ENCODE data around the gene TCAIM. TPM values are rescaled to one million over a fixed set of nuclear protein-coding genes. Genes with fewer than 3 reads are reported as not detected.
A peak's percentile ranks its signal among the peaks of the same experiment; 100 is the strongest.

Gene TCAIM
- total and polyA plus RNA-seq, 9 of the 15 experiments (the other 6 are each of a cell fraction or from before 2014, with no cell fraction given): 19.7 to 53.3 (median 36.9) TPM

DNA sequence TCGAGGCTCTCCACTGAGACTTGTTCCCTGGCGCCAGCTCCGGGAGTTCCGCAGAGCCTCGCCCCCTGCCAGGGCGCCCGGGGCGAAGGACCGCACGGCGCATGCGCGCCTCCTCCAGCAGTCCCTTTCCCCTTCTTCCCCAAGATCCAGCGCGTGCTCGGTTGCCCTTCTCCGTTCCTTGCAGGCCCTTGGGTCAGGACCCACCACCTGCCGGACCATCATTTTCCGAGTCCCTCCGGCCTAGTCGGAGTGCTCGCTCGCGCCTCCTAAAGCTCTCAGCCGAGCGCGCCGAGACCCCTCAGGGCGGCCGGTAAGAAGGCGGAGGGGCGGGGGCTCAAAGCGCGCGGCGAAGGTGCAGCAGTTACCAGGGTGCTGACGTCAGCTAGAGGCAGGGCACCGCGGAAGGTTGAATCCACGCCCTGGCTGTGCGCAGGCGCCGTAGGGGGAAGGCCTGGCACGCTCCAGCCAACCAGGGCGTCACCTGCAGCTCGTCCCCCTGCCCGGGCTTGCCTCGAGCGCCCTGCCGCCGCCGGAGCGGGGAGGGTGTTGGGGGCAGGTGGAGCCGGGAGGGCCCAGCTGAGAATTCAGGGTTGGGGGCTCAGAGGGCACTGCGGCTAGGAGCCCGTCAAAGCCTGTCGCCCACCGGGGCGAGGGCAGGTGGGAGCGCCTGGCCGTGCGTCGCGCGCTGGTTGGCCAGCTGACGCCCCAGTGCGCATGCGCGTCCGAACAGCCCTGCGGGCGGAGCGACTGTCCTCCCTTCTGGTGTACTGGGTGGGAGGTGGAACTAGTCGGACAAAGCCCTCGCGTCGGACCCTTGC lies at the start of gene TCAIM (continued):
- no peak for TF ChIP-seq NFE2L1 (tag; IDR thresholded peaks at IDR 0.05; ENCODE audit: borderline replicate concordance, low read depth)
- peak; percentile 54 for TF ChIP-seq MAFG (tag; conservative IDR thresholded peaks at IDR 0.05)
- TF ChIP-seq, protein P1, sequence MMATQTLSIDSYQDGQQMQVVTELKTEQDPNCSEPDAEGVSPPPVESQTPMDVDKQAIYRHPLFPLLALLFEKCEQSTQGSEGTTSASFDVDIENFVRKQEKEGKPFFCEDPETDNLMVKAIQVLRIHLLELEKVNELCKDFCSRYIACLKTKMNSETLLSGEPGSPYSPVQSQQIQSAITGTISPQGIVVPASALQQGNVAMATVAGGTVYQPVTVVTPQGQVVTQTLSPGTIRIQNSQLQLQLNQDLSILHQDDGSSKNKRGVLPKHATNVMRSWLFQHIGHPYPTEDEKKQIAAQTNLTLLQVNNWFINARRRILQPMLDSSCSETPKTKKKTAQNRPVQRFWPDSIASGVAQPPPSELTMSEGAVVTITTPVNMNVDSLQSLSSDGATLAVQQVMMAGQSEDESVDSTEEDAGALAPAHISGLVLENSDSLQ (IDR thresholded peaks at IDR 0.05): peak; percentile 37; the same call in 1 of the 2 replicates
- no peak for TF ChIP-seq STAT5A (IDR thresholded peaks at IDR 0.05; ENCODE audit: borderline replicate concordance, low read length)
- TF ChIP-seq, protein P2, sequence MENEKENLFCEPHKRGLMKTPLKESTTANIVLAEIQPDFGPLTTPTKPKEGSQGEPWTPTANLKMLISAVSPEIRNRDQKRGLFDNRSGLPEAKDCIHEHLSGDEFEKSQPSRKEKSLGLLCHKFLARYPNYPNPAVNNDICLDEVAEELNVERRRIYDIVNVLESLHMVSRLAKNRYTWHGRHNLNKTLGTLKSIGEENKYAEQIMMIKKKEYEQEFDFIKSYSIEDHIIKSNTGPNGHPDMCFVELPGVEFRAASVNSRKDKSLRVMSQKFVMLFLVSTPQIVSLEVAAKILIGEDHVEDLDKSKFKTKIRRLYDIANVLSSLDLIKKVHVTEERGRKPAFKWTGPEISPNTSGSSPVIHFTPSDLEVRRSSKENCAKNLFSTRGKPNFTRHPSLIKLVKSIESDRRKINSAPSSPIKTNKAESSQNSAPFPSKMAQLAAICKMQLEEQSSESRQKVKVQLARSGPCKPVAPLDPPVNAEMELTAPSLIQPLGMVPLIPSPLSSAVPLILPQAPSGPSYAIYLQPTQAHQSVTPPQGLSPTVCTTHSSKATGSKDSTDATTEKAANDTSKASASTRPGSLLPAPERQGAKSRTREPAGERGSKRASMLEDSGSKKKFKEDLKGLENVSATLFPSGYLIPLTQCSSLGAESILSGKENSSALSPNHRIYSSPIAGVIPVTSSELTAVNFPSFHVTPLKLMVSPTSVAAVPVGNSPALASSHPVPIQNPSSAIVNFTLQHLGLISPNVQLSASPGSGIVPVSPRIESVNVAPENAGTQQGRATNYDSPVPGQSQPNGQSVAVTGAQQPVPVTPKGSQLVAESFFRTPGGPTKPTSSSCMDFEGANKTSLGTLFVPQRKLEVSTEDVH (IDR thresholded peaks at IDR 0.05; ENCODE audit: low read depth, partially characterized antibody): peak; percentile 54
- TF ChIP-seq ZNF583 (CRISPR knock-in tag; IDR thresholded peaks at IDR 0.05): peak; percentile 86
- TF ChIP-seq, protein P3, sequence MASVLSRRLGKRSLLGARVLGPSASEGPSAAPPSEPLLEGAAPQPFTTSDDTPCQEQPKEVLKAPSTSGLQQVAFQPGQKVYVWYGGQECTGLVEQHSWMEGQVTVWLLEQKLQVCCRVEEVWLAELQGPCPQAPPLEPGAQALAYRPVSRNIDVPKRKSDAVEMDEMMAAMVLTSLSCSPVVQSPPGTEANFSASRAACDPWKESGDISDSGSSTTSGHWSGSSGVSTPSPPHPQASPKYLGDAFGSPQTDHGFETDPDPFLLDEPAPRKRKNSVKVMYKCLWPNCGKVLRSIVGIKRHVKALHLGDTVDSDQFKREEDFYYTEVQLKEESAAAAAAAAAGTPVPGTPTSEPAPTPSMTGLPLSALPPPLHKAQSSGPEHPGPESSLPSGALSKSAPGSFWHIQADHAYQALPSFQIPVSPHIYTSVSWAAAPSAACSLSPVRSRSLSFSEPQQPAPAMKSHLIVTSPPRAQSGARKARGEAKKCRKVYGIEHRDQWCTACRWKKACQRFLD (CRISPR knock-in tag; IDR thresholded peaks at IDR 0.05): peak; percentile 82; the same call in 1 of the 2 replicates
- TF ChIP-seq SP2 (IDR thresholded peaks at IDR 0.05; ENCODE audit: extremely low read depth, low read depth, low read length, poor library complexity, severe bottlenecking): no peak
- TF ChIP-seq BRD9 (IDR thresholded peaks at IDR 0.05; ENCODE audit: low read depth, partially characterized antibody): peak; percentile 12
- peak; percentile 91 for TF ChIP-seq MEIS2 (IDR thresholded peaks at IDR 0.05; ENCODE audit: partially characterized antibody)
- TF ChIP-seq EGR1 (conservative IDR thresholded peaks at IDR 0.05): peak; percentile 51
- TF ChIP-seq NR1H2 (CRISPR knock-in tag; IDR thresholded peaks at IDR 0.05): peak; percentile 81; the same call in 1 of the 2 replicates
- TF ChIP-seq TOE1 (IDR thresholded peaks at IDR 0.05; ENCODE audit: borderline replicate concordance): peak; percentile 81
- TF ChIP-seq TOE1 (CRISPR knock-in tag; IDR thresholded peaks at IDR 0.05; ENCODE audit: borderline replicate concordance, low read depth): 0 out of 2 replicates have a peak, but pooled peaks have one; percentile 73
- TF ChIP-seq, protein P4, sequence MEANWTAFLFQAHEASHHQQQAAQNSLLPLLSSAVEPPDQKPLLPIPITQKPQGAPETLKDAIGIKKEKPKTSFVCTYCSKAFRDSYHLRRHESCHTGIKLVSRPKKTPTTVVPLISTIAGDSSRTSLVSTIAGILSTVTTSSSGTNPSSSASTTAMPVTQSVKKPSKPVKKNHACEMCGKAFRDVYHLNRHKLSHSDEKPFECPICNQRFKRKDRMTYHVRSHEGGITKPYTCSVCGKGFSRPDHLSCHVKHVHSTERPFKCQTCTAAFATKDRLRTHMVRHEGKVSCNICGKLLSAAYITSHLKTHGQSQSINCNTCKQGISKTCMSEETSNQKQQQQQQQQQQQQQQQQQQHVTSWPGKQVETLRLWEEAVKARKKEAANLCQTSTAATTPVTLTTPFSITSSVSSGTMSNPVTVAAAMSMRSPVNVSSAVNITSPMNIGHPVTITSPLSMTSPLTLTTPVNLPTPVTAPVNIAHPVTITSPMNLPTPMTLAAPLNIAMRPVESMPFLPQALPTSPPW (CRISPR knock-in tag; IDR thresholded peaks at IDR 0.05): peak; percentile 91

Data from K562 (cell line).